D721Med (cell line): ENCODE data around the gene ARSG.

Experiments
- DNase-seq: peaks from one replicate; pipeline ENCODE4 v3.0.0; 2011; ENCODE audit warnings: low spot score; ENCODE audit not compliant: insufficient read length
- FAIRE-seq: peaks from 2 replicates; lab custom pipeline; 2011; peaks lifted over from hg19 to GRCh38; lab: Jason Lieb, UNC
- TF ChIP-seq, protein P1 (sequence below): IDR thresholded peaks from 2 replicates; pipeline ENCODE4 v1.5.1; 2012; ENCODE audit warnings: mild to moderate bottlenecking, control low read depth; ENCODE audit not compliant: insufficient read depth; ENCODE audit errors: missing control alignments

The ARSG gene

GRCh38 chr17:68443972-68444464 is 152.7 kb downstream of the ARSG start:
- DNase-seq (no peak), FAIRE-seq (no peak)
- TF ChIP-seq, protein P1, sequence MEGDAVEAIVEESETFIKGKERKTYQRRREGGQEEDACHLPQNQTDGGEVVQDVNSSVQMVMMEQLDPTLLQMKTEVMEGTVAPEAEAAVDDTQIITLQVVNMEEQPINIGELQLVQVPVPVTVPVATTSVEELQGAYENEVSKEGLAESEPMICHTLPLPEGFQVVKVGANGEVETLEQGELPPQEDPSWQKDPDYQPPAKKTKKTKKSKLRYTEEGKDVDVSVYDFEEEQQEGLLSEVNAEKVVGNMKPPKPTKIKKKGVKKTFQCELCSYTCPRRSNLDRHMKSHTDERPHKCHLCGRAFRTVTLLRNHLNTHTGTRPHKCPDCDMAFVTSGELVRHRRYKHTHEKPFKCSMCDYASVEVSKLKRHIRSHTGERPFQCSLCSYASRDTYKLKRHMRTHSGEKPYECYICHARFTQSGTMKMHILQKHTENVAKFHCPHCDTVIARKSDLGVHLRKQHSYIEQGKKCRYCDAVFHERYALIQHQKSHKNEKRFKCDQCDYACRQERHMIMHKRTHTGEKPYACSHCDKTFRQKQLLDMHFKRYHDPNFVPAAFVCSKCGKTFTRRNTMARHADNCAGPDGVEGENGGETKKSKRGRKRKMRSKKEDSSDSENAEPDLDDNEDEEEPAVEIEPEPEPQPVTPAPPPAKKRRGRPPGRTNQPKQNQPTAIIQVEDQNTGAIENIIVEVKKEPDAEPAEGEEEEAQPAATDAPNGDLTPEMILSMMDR = no peak

DNA sequence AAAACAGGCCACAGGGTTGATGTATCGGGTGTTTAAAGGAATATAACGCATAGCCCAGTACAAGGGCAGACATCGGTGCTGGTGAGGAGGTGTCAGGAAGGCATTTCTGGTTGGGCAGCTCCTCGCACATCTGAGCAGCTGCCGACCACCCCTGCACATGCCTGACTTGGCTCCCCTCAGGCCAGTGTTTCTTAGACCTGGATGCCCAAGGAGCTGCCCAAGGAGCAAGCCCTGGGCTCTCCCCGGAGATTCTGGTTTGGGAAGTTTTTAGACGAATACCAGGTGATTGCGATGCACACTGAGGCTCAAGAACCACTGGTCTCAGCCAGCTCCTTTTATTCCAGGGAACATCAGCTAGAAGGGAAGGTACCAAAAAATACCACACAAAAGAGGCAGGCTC is 154.4 kb downstream of the ARSG start:
- TF ChIP-seq, protein P1 = no peak
- no peak for FAIRE-seq
- no peak for DNase-seq

DNA sequence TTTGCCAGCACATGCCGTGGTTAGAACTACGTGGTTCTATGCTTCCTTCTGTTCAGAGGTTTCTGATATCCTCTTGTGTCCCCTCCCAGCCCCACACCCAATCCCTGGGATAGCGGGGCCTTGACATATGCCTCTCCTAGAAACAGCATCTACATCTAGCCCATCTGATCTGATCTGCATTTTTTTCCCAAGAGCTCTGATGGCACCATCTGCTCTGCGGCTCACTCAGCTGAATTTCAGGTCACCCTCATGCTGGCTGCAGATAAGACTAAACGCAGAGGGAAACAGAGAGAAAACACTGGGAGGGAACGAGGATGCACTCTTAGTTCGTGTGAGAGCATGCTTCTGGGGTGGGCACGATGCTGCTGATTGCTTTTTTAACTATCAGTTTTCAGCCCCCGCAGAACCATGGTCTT is 155.3 kb downstream of the ARSG start:
- FAIRE-seq (peak; percentile 64), DNase-seq (no peak)

DNA sequence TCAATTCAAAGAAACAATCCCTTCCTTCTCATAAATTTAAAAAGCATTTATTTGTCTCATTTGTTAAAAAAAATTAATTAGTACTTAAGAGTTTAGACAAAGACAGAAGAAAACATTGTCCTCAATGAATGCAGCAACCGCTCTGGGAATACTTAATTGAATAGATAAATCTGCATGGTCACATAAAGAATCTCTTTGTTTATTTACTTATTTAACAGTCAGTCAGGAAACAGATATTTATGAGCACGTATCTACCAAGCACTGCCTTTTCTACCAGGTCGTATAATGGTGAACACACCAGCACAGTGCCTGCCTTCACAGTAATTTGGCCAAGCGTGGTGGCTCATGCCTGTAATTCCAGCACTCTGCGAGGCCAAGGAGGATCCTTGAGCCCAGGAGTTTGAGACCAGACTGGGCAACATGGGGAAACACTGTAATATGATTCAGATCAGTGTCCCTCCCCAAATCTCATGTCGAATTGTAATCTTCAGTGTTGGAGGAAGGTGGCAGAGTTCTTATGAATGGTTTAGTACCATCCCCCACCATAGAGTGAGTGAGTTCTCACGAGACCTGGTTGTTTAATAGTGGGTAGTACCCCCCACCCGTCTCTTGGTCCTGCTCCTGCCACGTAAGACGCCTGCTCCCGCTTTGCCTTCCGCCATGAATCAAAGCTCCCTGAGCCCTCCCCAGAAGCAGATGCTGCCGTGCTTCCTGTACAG is 157.9 kb downstream of the ARSG start:
- FAIRE-seq (no peak), DNase-seq (no peak)
- TF ChIP-seq, protein P1 = no peak

More for the DNA sequence above, 155.3 kb downstream of the ARSG start:
- TF ChIP-seq, protein P1 = no peak

- TF ChIP-seq, protein P1 = no peak
- no peak for DNase-seq
- FAIRE-seq = no peak
These were observed 159.1 kb downstream of the ARSG start for GRCh38 chr17:68450391-68450790.

DNA sequence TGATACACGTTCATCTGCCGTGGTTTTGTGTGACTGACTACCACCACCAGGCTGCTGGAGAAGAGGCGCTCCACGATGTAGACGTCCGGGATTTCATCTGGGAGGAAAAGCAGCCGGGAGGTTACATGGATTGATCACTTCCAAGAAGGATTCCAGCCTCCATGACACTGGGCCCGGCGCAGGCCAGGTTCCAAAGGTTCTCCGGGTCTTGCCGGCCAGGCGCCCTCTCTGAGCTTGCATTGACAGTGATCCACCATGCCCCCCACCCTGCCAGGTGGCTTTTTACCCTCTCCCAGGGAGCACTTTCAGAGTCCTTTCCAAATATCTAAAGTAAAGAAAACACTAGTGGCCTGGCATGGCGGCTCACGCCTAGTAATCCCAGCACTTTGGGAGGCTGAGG is 159.5 kb downstream of the ARSG start:
- no peak for FAIRE-seq
- DNase-seq = no peak
- TF ChIP-seq, protein P1 = no peak
